Thymus (tissue), 11 donors: ENCODE results near the gene BAZ1A. TPM values are rescaled to one million over a fixed set of nuclear protein-coding genes. Genes with fewer than 3 reads are reported as not detected.
A peak's percentile ranks its signal among the peaks of the same experiment; 100 is the strongest.

Source experiments
- DNase-seq, 9 donors: peaks; one replicate each; pipeline ENCODE4 v3.0.0-alpha.2; 2013; ENCODE audit warnings: low spot score in 9 of 9, low read depth in 6 of 9, missing footprints in 1 of 9
- H3K27ac ChIP-seq, 2 donors: one replicate each; pipeline ENCODE4 v1.5.1; 2013; ENCODE audit warnings: control low read depth in 1 of 2, low read depth in 1 of 2, low read length in 1 of 2, mild to moderate bottlenecking in 1 of 2, moderate library complexity in 1 of 2
- H3K27me3 ChIP-seq, 2 donors: one replicate each; pipeline ENCODE4 v1.5.1; 2013; ENCODE audit warnings: low read length in 1 of 2; ENCODE audit not compliant: control insufficient read depth in 2 of 2, insufficient read depth in 1 of 2
- H3K36me3 ChIP-seq, 2 donors: one replicate each; pipeline ENCODE4 v1.5.1; 2013; ENCODE audit warnings: low read length in 1 of 2, mild to moderate bottlenecking in 1 of 2, moderate library complexity in 1 of 2; ENCODE audit not compliant: control insufficient read depth in 2 of 2, insufficient read depth in 2 of 2
- H3K4me1 ChIP-seq, 2 donors: one replicate each; pipeline ENCODE4 v1.5.1; 2013; ENCODE audit warnings: low read length in 2 of 2; ENCODE audit not compliant: control insufficient read depth in 2 of 2, insufficient read depth in 2 of 2
- H3K4me3 ChIP-seq, 2 donors: one replicate each; pipeline ENCODE4 v1.5.1; 2013; ENCODE audit warnings: low read length in 2 of 2, control low read depth in 1 of 2, mild to moderate bottlenecking in 1 of 2
- H3K9me3 ChIP-seq, 2 donors: one replicate each; pipeline ENCODE4 v1.5.1; 2013; ENCODE audit warnings: low read length in 1 of 2, mild to moderate bottlenecking in 1 of 2; ENCODE audit not compliant: control insufficient read depth in 2 of 2, insufficient read depth in 1 of 2
- WGBS: extraction: QIAGEN DNeasy Blood & Tissue Kit; methylation state at CpG from one replicate; pipeline ENCODE4 v1.1.7; 2013; 5-methylcytosine and 5-hydroxymethylcytosine counted together
- polyA plus RNA-seq: library from polyadenylated mRNA; stranded (reverse); fragments of 200-250 nt; gene quantifications from one replicate; pipeline ENCODE4 v1.2.3, GENCODE V29; 2013
- total RNA-seq: library from RNA; stranded (reverse); fragments of 120-200 nt; gene quantifications from one replicate; pipeline ENCODE4 v1.2.4, GENCODE V29; 2013
- donor health status: healthy.

BAZ1A gene
- total and polyA plus RNA-seq, 2 donors = 41.2 to 45.6 TPM

DNA sequence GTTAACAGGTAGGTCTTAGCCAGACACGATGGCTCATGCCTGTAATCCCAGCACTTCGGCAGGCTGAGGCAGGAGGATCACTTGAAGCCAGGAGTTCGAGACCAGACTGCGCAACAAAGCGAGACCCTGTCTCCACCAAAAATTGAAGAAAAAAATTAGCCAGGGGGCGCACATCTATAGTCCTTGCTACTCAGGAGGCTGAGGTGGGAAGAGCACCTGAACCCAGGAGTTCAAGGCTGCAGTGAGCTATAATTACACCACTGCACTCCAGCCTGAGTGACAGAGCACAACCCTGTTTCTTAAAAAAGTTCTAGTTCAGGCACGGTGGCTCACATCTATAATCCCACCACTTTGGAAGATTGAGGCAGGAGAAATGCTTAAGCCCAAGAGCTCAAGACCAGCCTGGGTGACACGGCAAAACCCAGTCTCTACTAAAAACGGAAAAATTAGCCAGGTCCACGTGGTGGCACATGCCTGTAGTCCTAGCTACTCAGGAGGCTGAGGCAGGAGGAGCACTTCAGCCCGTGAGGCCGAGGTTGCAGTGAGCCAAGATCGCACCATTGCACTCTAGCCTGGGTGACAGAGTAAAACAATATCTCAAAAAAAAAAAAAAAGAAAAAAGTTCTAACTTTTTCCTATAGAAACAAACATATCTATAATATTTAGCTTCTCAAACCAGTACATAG, 9.1 kb downstream of the BAZ1A start:
- Histone ChIP-seq H3K4me3 (no peak overlapping the region), H3K27me3 (no peaks in the 10 kb centered on the region), H3K36me3 (peaks cover 0 to 18% of the 10 kb centered on the region in 2 donors), H3K27ac (no peak overlapping the region), H3K9me3 (no peaks in the 10 kb centered on the region), H3K4me1 (no peaks in the 10 kb centered on the region)
- 97% methylated on average over 13 of the region's 13 CpGs for WGBS
- DNase-seq = no peak

DNA sequence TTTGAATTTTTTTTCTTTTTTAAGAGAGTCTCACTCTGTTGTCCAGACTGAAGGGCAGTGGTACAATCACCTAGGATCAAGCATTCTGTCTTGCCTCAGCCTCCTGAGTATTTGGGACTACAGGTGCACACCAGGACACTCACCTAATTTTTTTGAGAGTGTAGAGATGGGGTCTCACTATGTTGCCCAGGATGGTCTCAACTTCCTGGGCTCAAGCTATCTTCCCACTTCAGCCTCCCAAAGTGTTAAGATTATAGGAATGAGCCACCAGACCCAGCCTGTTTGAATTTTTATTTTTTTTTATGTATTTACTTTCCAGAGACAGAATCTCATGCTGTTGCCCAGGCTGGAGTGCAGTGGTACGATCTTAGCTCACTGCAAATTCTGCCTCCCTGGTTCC, 11.3 kb downstream of the BAZ1A start:
- 97% methylated on average over 1 of the region's 1 CpG for WGBS

DNA sequence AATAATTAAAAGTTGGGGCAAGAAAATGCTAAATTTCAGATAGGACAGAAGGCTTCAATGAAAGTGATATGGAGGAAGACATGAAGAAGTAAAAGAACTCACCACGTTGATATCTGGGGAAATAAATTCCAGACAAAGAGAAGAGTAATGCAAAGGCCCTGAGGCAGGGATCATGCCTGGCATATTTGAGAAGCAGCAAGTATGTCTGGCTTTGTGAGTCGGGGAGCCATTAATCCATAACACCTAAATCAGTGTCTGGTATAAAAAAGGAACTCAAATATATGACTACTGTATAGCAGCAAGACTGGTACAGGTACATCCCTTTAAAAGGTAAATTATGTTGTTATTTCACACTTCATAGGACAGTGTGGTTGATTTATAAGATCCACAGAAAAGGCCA, 16.4 kb downstream of the BAZ1A start:
- peaks cover 0 to 8% of the 10 kb centered on the region in 2 donors for H3K4me1 ChIP-seq
- H3K27ac ChIP-seq = no peak overlapping the region
- H3K9me3 ChIP-seq = no peaks in the 10 kb centered on the region
- 95% methylated on average over 2 of the region's 2 CpGs for WGBS
- no peaks in the 10 kb centered on the region for H3K27me3 ChIP-seq
- H3K36me3 ChIP-seq = peaks cover 9 to 36% of the 10 kb centered on the region in 2 donors
- H3K4me3 ChIP-seq = no peak overlapping the region
- no peak for DNase-seq

More for the DNA sequence above, 11.3 kb downstream of the BAZ1A start:
- Histone ChIP-seq H3K36me3 (peaks cover 0 to 25% of the 10 kb centered on the region in 2 donors), H3K9me3 (no peaks in the 10 kb centered on the region), H3K4me1 (no peaks in the 10 kb centered on the region), H3K4me3 (no peak overlapping the region), H3K27ac (no peak overlapping the region), H3K27me3 (no peaks in the 10 kb centered on the region)
- DNase-seq = no peak

DNA sequence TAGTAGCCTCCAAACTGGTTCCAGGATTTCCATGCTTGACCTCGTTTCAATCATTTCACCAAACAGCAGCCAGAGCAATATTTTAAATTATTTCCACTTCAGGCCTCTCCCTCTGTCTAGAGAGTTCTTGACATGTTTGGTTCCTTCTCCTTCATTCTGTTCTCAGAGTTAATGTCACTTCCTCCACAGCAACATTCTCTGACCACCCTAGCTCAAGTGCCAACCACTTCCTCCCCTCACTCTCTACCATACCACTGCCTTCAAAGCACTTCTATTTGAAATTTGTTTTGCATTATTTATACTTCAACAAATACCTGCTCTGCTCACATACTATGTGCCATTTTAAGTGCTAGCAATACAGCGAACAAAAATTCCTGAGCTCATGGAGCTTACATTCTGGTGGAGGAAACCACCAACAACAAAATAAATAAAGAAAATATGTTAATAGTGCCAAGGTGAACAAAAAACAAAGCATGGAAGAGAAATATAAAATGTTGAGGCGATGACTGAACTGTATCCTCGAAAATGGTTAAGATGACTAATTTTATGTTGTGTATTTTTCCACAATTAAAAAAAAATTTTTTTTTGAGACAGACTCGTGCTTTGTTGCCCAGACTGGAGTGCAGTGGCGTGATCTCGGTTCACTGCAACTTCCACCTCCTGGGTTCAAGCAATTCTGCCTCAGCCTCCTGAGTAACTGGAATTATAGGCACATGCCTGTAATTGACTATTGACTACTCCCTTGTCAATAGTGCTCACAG, 17.3 kb downstream of the BAZ1A start:
- WGBS = 83% methylated on average over 7 of the region's 7 CpGs
- Histone ChIP-seq H3K4me1 (peaks cover 0 to 8% of the 10 kb centered on the region in 2 donors), H3K9me3 (no peaks in the 10 kb centered on the region), H3K27ac (peak overlapping the region; percentile 13 to 60), H3K27me3 (no peaks in the 10 kb centered on the region), H3K36me3 (peaks cover 12 to 43% of the 10 kb centered on the region in 2 donors), H3K4me3 (no peak overlapping the region)
- peak in 7 of 9 donors; percentile 9 to 76 (median 39) for DNase-seq

DNA sequence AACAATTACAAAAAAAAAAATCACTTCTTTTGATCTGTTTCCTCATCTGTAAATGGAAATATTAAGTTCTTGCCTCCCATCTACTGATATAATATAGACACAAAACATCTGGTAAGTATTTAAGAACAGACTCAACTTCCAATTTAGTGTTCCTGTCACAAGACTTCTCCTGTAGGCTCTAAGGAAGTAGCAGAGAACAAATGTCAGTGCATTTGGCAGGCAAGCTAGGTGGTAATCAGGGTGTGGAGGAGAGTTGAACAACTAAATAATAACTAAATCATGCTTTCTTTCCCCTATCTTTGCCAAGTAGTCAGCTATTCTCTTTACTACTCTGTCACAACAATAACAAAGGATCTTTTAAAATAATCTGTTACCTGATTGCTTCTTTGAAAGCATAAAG, 22.1 kb downstream of the BAZ1A start:
- H3K27ac ChIP-seq = no peak overlapping the region
- H3K36me3 ChIP-seq = peaks cover 15 to 43% of the 10 kb centered on the region in 2 donors

DNA sequence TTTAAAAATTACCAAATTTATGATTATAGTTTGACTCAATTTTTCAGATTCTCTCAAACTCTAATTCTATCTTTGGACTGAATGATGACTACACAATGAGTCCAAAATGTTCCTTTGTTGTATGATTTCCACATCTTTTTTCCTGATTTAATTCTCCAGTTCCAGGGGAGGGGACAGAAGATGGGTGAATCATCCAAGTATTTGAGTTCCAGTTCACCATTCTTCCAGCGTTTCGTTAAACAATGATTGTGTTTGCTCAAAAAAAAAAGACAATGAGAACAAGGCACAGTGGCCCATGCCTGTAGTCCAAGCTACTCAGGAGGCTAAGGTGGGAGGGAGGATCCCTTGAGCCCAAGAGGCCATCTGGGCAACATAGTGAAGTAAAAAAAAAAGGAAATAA, 23.8 kb downstream of the BAZ1A start:
- H3K4me1 ChIP-seq = no peaks in the 10 kb centered on the region
- H3K27me3 ChIP-seq = no peaks in the 10 kb centered on the region
- DNase-seq = no peak
- WGBS = over 99% methylated on average over 2 of the region's 2 CpGs
- H3K9me3 ChIP-seq = no peaks in the 10 kb centered on the region
- H3K27ac ChIP-seq = no peak overlapping the region
- H3K4me3 ChIP-seq = no peak overlapping the region
- H3K36me3 ChIP-seq = peaks cover 10 to 40% of the 10 kb centered on the region in 2 donors

More for the DNA sequence above, 22.1 kb downstream of the BAZ1A start:
- H3K9me3 ChIP-seq = no peaks in the 10 kb centered on the region
- H3K4me1 ChIP-seq = peaks cover 0 to 5% of the 10 kb centered on the region in 2 donors
- no peak overlapping the region for H3K4me3 ChIP-seq
- no peak for DNase-seq
- H3K27me3 ChIP-seq = no peaks in the 10 kb centered on the region

DNA sequence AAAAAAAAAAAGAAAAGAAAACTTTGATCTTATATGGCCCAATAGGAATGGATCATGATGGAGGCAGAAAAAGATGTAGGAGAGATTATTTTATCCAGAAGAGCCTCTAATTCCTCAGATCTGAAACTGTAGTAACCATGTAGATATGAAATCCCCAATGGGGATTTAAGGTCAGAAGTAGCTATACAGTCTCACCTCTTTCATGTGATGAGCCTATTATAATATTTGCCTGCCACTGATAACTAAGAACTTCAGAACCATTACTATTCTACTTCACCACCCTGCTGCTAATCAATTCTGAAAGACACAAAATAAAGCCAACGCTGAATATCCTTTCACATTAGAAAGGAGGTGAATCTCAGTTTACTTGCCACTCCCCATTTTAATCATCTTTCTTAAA, 29.3 kb downstream of the BAZ1A start:
- Histone ChIP-seq H3K4me1 (no peaks in the 10 kb centered on the region), H3K27me3 (no peaks in the 10 kb centered on the region), H3K27ac (no peak overlapping the region), H3K36me3 (peaks cover 0 to 28% of the 10 kb centered on the region in 2 donors), H3K4me3 (no peak overlapping the region), H3K9me3 (no peaks in the 10 kb centered on the region)
- no peak for DNase-seq
- WGBS = 97% methylated on average over 1 of the region's 1 CpG

DNA sequence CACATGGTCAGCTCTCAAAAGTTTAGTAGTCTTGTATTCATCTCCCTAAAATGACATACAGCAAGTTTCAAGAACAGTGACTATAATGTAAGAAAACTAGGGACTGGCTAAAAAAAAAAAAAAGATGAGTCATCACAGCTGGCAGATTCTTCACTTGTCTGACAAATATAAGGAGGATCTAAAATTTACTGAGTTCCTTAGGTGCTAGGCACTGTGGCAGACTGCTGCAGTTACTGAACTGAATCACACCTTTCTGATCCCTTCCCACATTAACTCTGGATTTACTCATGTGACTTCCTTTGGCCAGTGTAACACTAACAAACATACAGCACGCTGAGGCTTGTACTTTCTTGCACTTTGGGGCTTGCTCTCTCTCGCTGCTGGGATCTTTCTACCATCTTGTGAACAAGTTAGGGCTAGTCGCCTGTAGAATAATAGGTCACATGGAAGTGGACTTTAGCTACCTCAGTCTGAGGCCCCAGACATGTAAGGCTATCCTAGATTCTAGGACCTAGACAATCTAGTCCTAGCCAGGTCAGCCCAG, 32.1 kb downstream of the BAZ1A start:
- peak in 1 of 9 donors; percentile 11 for DNase-seq
- Histone ChIP-seq H3K4me3 (no peak overlapping the region), H3K36me3 (peaks cover 0 to 14% of the 10 kb centered on the region in 2 donors), H3K27ac (peak overlapping the region; percentile 22 to 25), H3K27me3 (no peaks in the 10 kb centered on the region), H3K4me1 (no peaks in the 10 kb centered on the region), H3K9me3 (no peaks in the 10 kb centered on the region)
- 86% methylated on average over 3 of the region's 3 CpGs for WGBS

DNA sequence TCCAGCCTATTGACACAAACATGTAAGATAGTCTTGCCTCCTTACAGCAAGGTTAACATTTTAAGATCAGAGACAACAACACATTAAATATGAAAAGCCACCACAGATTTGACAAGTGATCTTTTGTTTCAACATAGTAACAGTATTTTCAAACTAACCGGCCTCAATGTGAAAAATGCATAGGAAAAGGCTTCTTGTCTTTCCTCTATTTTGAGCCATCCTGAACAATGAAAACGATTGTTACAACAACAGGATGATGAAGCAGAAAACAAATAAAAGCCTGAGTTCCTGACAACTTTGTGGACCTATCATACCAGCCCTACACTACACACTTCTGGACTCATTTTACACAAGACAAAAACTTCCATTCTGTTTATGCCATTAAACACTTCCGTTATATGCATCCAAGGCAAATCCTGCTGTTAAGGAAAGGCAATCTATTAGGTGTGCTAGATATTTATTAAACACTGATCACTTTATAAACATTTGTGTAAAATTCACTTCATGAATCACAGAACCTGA, 37.3 kb downstream of the BAZ1A start:
- Histone ChIP-seq H3K4me3 (no peak overlapping the region), H3K27me3 (no peaks in the 10 kb centered on the region), H3K27ac (no peak overlapping the region), H3K4me1 (peaks cover 0 to 3% of the 10 kb centered on the region in 2 donors), H3K36me3 (peaks cover 0 to 3% of the 10 kb centered on the region in 2 donors), H3K9me3 (no peaks in the 10 kb centered on the region)
- WGBS = 96% methylated on average over 3 of the region's 3 CpGs
- DNase-seq = no peak
